Neuronal stem cell (in vitro differentiated cells): ENCODE data around the gene TMC3.

Source experiments
- DNase-seq: peaks from one replicate; pipeline ENCODE4 v3.0.0-alpha.2; 2013; ENCODE audit warnings: low spot score
- H2AFZ ChIP-seq: one replicate; pipeline ENCODE4 v1.6.1; 2013; ENCODE audit warnings: mild to moderate bottlenecking, low read length, inconsistent platforms
- H2AK5ac ChIP-seq: 2 replicates; pipeline ENCODE4 v1.6.1; 2013; ENCODE audit warnings: low read depth, mild to moderate bottlenecking, inconsistent platforms, low read length, moderate library complexity, mixed read lengths
- H2BK120ac ChIP-seq: 2 replicates; pipeline ENCODE4 v1.6.1; 2013; ENCODE audit warnings: low read depth, mild to moderate bottlenecking, inconsistent platforms, low read length, moderate library complexity, mixed read lengths
- H2BK12ac ChIP-seq: one replicate; pipeline ENCODE4 v1.6.1; 2013; ENCODE audit warnings: low read length, inconsistent platforms
- H2BK15ac ChIP-seq: 2 replicates; pipeline ENCODE4 v1.6.1; 2013; ENCODE audit warnings: mild to moderate bottlenecking, low read length, inconsistent platforms, mixed read lengths
- H2BK5ac ChIP-seq: one replicate; pipeline ENCODE4 v1.6.1; 2013; ENCODE audit warnings: inconsistent platforms, mild to moderate bottlenecking, low read length, moderate library complexity
- H3K14ac ChIP-seq: one replicate; pipeline ENCODE4 v1.6.1; 2013; ENCODE audit warnings: low read length, inconsistent platforms
- H3K18ac ChIP-seq: 2 replicates; pipeline ENCODE4 v1.6.1; 2013; ENCODE audit warnings: low read length, inconsistent platforms
- H3K23ac ChIP-seq: 2 replicates; pipeline ENCODE4 v1.6.1; 2013; ENCODE audit warnings: low read depth, mild to moderate bottlenecking, mixed read lengths, low read length, inconsistent platforms; ENCODE audit not compliant: poor library complexity
- H3K27ac ChIP-seq: replicated peaks from 3 replicates; pipeline ENCODE4 v1.5.1; 2013; ENCODE audit warnings: low read length, inconsistent platforms
- H3K27me3 ChIP-seq, 3 experiments: 2 replicates each; pipeline ENCODE4 v1.6.1; 2013; ENCODE audit warnings: low read length in 3 of 3, mild to moderate bottlenecking in 2 of 3, inconsistent platforms in 1 of 3, low read depth in 1 of 3, mixed read lengths in 1 of 3, moderate library complexity in 1 of 3; ENCODE audit not compliant: control insufficient read depth in 3 of 3, insufficient read depth in 3 of 3
- H3K36me3 ChIP-seq, 2 donors: replicated peaks in 1 of 2; 2 replicates each; pipeline ENCODE4 v1.6.1; 2013; ENCODE audit warnings: low read length in 2 of 2; ENCODE audit not compliant: control insufficient read depth in 2 of 2, insufficient read depth in 2 of 2
- H3K4ac ChIP-seq: 2 replicates; pipeline ENCODE4 v1.6.1; 2013; ENCODE audit warnings: inconsistent platforms, mild to moderate bottlenecking, low read length, moderate library complexity
- H3K4me1 ChIP-seq, 2 donors: 1 replicate in 1 of 2; 2 replicates in 1 of 2; pipeline ENCODE4 v1.6.1; 2013; ENCODE audit warnings: low read length in 2 of 2, low read depth in 1 of 2; ENCODE audit not compliant: control insufficient read depth in 2 of 2, insufficient read depth in 1 of 2
- H3K4me2 ChIP-seq: one replicate; pipeline ENCODE4 v1.6.1; 2013; ENCODE audit warnings: mild to moderate bottlenecking, low read length, inconsistent platforms; ENCODE audit not compliant: insufficient read depth, poor library complexity, severe bottlenecking
- H3K4me3 ChIP-seq, 2 donors: 2 replicates each; pipeline ENCODE4 v1.5.1; 2013; ENCODE audit warnings: low read length in 2 of 2, mild to moderate bottlenecking in 2 of 2, inconsistent platforms in 1 of 2, moderate library complexity in 1 of 2
- H3K79me1 ChIP-seq: one replicate; pipeline ENCODE4 v1.6.1; 2013; ENCODE audit warnings: low read depth, mild to moderate bottlenecking, inconsistent platforms, low read length, moderate library complexity
- H3K9ac ChIP-seq: one replicate; pipeline ENCODE4 v1.6.1; 2013; ENCODE audit warnings: mild to moderate bottlenecking, low read depth, low read length, inconsistent platforms; ENCODE audit not compliant: poor library complexity
- H3K9me3 ChIP-seq, 2 donors: replicated peaks in 1 of 2; 2 replicates each; pipeline versions ENCODE3 to v1.6.1; 2013; ENCODE audit warnings: low read length in 2 of 2, mild to moderate bottlenecking in 2 of 2, inconsistent platforms in 1 of 2, low read depth in 1 of 2, mixed read lengths in 1 of 2, moderate library complexity in 1 of 2; ENCODE audit not compliant: control insufficient read depth in 2 of 2, insufficient read depth in 1 of 2
- H4K8ac ChIP-seq: one replicate; pipeline ENCODE4 v1.6.1; 2013; ENCODE audit warnings: low read depth, mild to moderate bottlenecking, inconsistent platforms, low read length, moderate library complexity
- H4K91ac ChIP-seq: one replicate; pipeline ENCODE4 v1.6.1; 2013; ENCODE audit warnings: low read length, low read depth, mild to moderate bottlenecking, inconsistent platforms; ENCODE audit not compliant: poor library complexity
- WGBS, 2 donors: extraction: QIAGEN DNeasy Blood & Tissue Kit; methylation state at CpG; one replicate each; pipeline ENCODE4 v1.1.7; 2013; ENCODE audit warnings: missing lambda C conversion rate in 2 of 2, mixed read lengths in 1 of 2; ENCODE audit not compliant: insufficient read length in 2 of 2, insufficient replicate concordance in 1 of 2; ENCODE audit errors: extremely low coverage in 2 of 2; 5-methylcytosine and 5-hydroxymethylcytosine counted together

Gene TMC3

GRCh38 chr15:81376231-81376630, 2.2 kb upstream of the TMC3 start:
- DNase-seq: no peak
- H3K23ac ChIP-seq: no peak overlapping the region
- no peak overlapping the region for H4K91ac ChIP-seq
- H3K27ac ChIP-seq: no peak overlapping the region
- no peak overlapping the region for H2BK5ac ChIP-seq
- H3K79me1 ChIP-seq: no peaks in the 10 kb centered on the region
- H3K4ac ChIP-seq: no peak overlapping the region
- H2AFZ ChIP-seq: no peak overlapping the region
- no peak overlapping the region for H3K4me2 ChIP-seq
- H4K8ac ChIP-seq: no peak overlapping the region
- peaks cover 0 to 14% of the 10 kb centered on the region in 2 donors for H3K4me1 ChIP-seq
- no peak overlapping the region for H3K4me3 ChIP-seq
- peaks cover 0 to 3% (median 0%) of the 10 kb centered on the region in 3 experiments for H3K27me3 ChIP-seq
- no peak overlapping the region for H2AK5ac ChIP-seq
- no peaks in the 10 kb centered on the region for H3K36me3 ChIP-seq
- no peak overlapping the region for H3K18ac ChIP-seq
- no peak overlapping the region for H2BK15ac ChIP-seq
- WGBS, 2 donors: no CpG with 5 or more reads among the region's 4 CpGs
- no peaks in the 10 kb centered on the region for H3K9me3 ChIP-seq
- H3K14ac ChIP-seq: no peak overlapping the region
- no peak overlapping the region for H2BK120ac ChIP-seq
- H2BK12ac ChIP-seq: no peak overlapping the region
- H3K9ac ChIP-seq: no peak overlapping the region

GRCh38 chr15:81375461-81375860, 1.4 kb upstream of the TMC3 start:
- no peak overlapping the region for H3K4ac ChIP-seq
- no peak overlapping the region for H2AK5ac ChIP-seq
- H3K14ac ChIP-seq: no peak overlapping the region
- no peak overlapping the region for H2BK15ac ChIP-seq
- no peak overlapping the region for H3K23ac ChIP-seq
- no peaks in the 10 kb centered on the region for H3K9me3 ChIP-seq
- no peak overlapping the region for H2BK120ac ChIP-seq
- H2AFZ ChIP-seq: no peak overlapping the region
- peak overlapping the region; percentile 62 for H3K18ac ChIP-seq
- no peak for DNase-seq
- H3K4me1 ChIP-seq: peaks cover 0 to 14% of the 10 kb centered on the region in 2 donors
- no peak overlapping the region for H3K9ac ChIP-seq
- no peak overlapping the region for H3K27ac ChIP-seq
- no peaks in the 10 kb centered on the region for H3K36me3 ChIP-seq
- no peak overlapping the region for H3K4me2 ChIP-seq
- H3K79me1 ChIP-seq: no peaks in the 10 kb centered on the region
- WGBS, 2 donors: 100% methylated on average over 1 of the region's 4 CpGs; no CpG with 5 or more reads in 1 of the 2 donors
- no peak overlapping the region for H4K8ac ChIP-seq
- H3K4me3 ChIP-seq: no peak overlapping the region
- H4K91ac ChIP-seq: no peak overlapping the region
- no peak overlapping the region for H2BK12ac ChIP-seq
- no peak overlapping the region for H2BK5ac ChIP-seq
- H3K27me3 ChIP-seq: peaks cover 0 to 3% (median 0%) of the 10 kb centered on the region in 3 experiments

GRCh38 chr15:81373176-81373575, 837 bp downstream of the TMC3 start:
- no peak overlapping the region for H2BK120ac ChIP-seq

GRCh38 chr15:81372575-81372974, 1.4 kb downstream of the TMC3 start:
- Histone ChIP-seq H2BK15ac (no peak overlapping the region), H2AFZ (no peak overlapping the region), H4K91ac (no peak overlapping the region), H3K79me1 (no peaks in the 10 kb centered on the region), H3K4me3 (no peak overlapping the region), H3K14ac (no peak overlapping the region), H4K8ac (no peak overlapping the region), H3K4me2 (no peak overlapping the region), H2BK5ac (no peak overlapping the region), H2AK5ac (no peak overlapping the region), H3K23ac (no peak overlapping the region), H3K27me3 (no peaks in the 10 kb centered on the region), H3K18ac (no peak overlapping the region), H3K9me3 (no peaks in the 10 kb centered on the region), H3K4ac (no peak overlapping the region), H3K27ac (no peak overlapping the region), H3K9ac (no peak overlapping the region), H2BK12ac (no peak overlapping the region), H3K36me3 (no peaks in the 10 kb centered on the region), H2BK120ac (no peak overlapping the region), H3K4me1 (peaks cover 0 to 14% of the 10 kb centered on the region in 2 donors)
- no peak for DNase-seq
- WGBS, 2 donors: no CpG with 5 or more reads among the region's 3 CpGs

More at GRCh38 chr15:81373176-81373575, 837 bp downstream of the TMC3 start:
- H3K4me1 ChIP-seq: peaks cover 0 to 14% of the 10 kb centered on the region in 2 donors
- no peak for DNase-seq
- H3K4me3 ChIP-seq: no peak overlapping the region
- H3K23ac ChIP-seq: no peak overlapping the region
- H3K9ac ChIP-seq: no peak overlapping the region
- no peak overlapping the region for H2BK15ac ChIP-seq
- H3K18ac ChIP-seq: no peak overlapping the region
- no peaks in the 10 kb centered on the region for H3K36me3 ChIP-seq
- no peaks in the 10 kb centered on the region for H3K79me1 ChIP-seq
- no peak overlapping the region for H4K8ac ChIP-seq
- no peak overlapping the region for H4K91ac ChIP-seq
- no peak overlapping the region for H2BK12ac ChIP-seq
- H3K27ac ChIP-seq: no peak overlapping the region
- H3K14ac ChIP-seq: no peak overlapping the region
- H3K4ac ChIP-seq: no peak overlapping the region
- no peak overlapping the region for H2AFZ ChIP-seq
- H2BK5ac ChIP-seq: no peak overlapping the region
- H3K27me3 ChIP-seq: peaks cover 0 to 3% (median 0%) of the 10 kb centered on the region in 3 experiments
- no peak overlapping the region for H2AK5ac ChIP-seq
- no peak overlapping the region for H3K4me2 ChIP-seq
- H3K9me3 ChIP-seq: no peaks in the 10 kb centered on the region
- WGBS, 2 donors: no CpG with 5 or more reads among the region's 5 CpGs
